ELF-1 (cell line): Measurements from ENCODE around the gene NRG3.

Source experiments
- DNase-seq: peaks from one replicate; pipeline ENCODE4 v3.0.0-alpha.2; 2016; ENCODE audit warnings: low read depth, low spot score

Gene NRG3

GRCh38 chr10:82390866-82391658 is 516.1 kb downstream of the NRG3 start:
- DNase-seq: no peak

GRCh38 chr10:82391971-82392370 is 517.0 kb downstream of the NRG3 start:
- no peak for DNase-seq

- DNase-seq: no peak
Observed at GRCh38 chr10:82392533-82392932, 517.5 kb downstream of the NRG3 start.

- DNase-seq: no peak
Observed at GRCh38 chr10:82394122-82394521, 519.1 kb downstream of the NRG3 start.

- no peak for DNase-seq
Observed at GRCh38 chr10:82394987-82395386, 520.0 kb downstream of the NRG3 start.

GRCh38 chr10:82396886-82397285 is 521.9 kb downstream of the NRG3 start:
- no peak for DNase-seq

GRCh38 chr10:82397854-82398253 is 522.9 kb downstream of the NRG3 start:
- DNase-seq: peak; percentile 80

- DNase-seq: no peak
Observed at GRCh38 chr10:82399850-82400249, 524.9 kb downstream of the NRG3 start.

GRCh38 chr10:82400841-82401240 is 525.8 kb downstream of the NRG3 start:
- no peak for DNase-seq

GRCh38 chr10:82402906-82403401 is 528.0 kb downstream of the NRG3 start:
- no peak for DNase-seq

GRCh38 chr10:82409671-82410070 is 534.7 kb downstream of the NRG3 start:
- DNase-seq: no peak

GRCh38 chr10:82411416-82411815 is 536.4 kb downstream of the NRG3 start:
- no peak for DNase-seq

- no peak for DNase-seq
Observed at GRCh38 chr10:82420001-82420400, 545.0 kb downstream of the NRG3 start.

- no peak for DNase-seq
Observed at GRCh38 chr10:82429302-82429701, 554.3 kb downstream of the NRG3 start.

GRCh38 chr10:82438277-82438676 is 563.3 kb downstream of the NRG3 start:
- DNase-seq: peak; percentile 5

- DNase-seq: no peak
Observed at GRCh38 chr10:82440775-82441174, 565.8 kb downstream of the NRG3 start.

- no peak for DNase-seq
Observed at GRCh38 chr10:82452046-82452445, 577.1 kb downstream of the NRG3 start.

- DNase-seq: no peak
Observed at GRCh38 chr10:82452676-82453075, 577.7 kb downstream of the NRG3 start.

GRCh38 chr10:82453678-82454293 is 578.8 kb downstream of the NRG3 start:
- DNase-seq: no peak

- DNase-seq: no peak
Observed at GRCh38 chr10:82462910-82463551, 588.0 kb downstream of the NRG3 start.

GRCh38 chr10:82463614-82464013 is 588.6 kb downstream of the NRG3 start:
- DNase-seq: no peak

- DNase-seq: no peak
Observed at GRCh38 chr10:82464191-82464818, 589.3 kb downstream of the NRG3 start.
